PFSK-1 (cell line): Measurements from ENCODE around the gene LZIC.

Source experiments
- FOXP2 ChIP-seq: optimal IDR thresholded peaks from 2 replicates; pipeline ENCODE3; 2011; ENCODE audit warnings: borderline replicate concordance, control low read depth, inconsistent platforms; ENCODE audit not compliant: insufficient read depth; ENCODE audit errors: extremely low read length, extremely low read depth
- POLR2AphosphoS5 ChIP-seq: IDR thresholded peaks from 2 replicates; pipeline ENCODE4 v1.6.1; 2012; ENCODE audit warnings: low read depth, mild to moderate bottlenecking, control low read depth, low read length, moderate library complexity
- SIN3A ChIP-seq: IDR thresholded peaks from 2 replicates; pipeline ENCODE4 v1.6.1; 2012; ENCODE audit warnings: mild to moderate bottlenecking, low read length, moderate library complexity, borderline replicate concordance; ENCODE audit not compliant: insufficient read depth
- TAF1 ChIP-seq: IDR thresholded peaks from 2 replicates; pipeline ENCODE4 v1.6.1; 2012; ENCODE audit warnings: low read length, control low read depth, borderline replicate concordance; ENCODE audit not compliant: insufficient read depth
- TF ChIP-seq, protein P1 (sequence below), 2 experiments: IDR thresholded peaks; 2 replicates each; pipeline versions ENCODE4 v1.6.1 to v1.8.0; 2011 to 2012; ENCODE audit warnings: low read depth in 2 of 2, low read length in 2 of 2, control low read depth in 1 of 2, inconsistent platforms in 1 of 2, mild to moderate bottlenecking in 1 of 2, moderate library complexity in 1 of 2; ENCODE audit not compliant: insufficient read depth in 1 of 2

LZIC gene

GRCh38 chr1:9886092-9886742 is 57.0 kb downstream of the LZIC start:
- TF ChIP-seq TAF1 (no peak), POLR2AphosphoS5 (no peak), FOXP2 (no peak), SIN3A (no peak)
- TF ChIP-seq, protein P1, sequence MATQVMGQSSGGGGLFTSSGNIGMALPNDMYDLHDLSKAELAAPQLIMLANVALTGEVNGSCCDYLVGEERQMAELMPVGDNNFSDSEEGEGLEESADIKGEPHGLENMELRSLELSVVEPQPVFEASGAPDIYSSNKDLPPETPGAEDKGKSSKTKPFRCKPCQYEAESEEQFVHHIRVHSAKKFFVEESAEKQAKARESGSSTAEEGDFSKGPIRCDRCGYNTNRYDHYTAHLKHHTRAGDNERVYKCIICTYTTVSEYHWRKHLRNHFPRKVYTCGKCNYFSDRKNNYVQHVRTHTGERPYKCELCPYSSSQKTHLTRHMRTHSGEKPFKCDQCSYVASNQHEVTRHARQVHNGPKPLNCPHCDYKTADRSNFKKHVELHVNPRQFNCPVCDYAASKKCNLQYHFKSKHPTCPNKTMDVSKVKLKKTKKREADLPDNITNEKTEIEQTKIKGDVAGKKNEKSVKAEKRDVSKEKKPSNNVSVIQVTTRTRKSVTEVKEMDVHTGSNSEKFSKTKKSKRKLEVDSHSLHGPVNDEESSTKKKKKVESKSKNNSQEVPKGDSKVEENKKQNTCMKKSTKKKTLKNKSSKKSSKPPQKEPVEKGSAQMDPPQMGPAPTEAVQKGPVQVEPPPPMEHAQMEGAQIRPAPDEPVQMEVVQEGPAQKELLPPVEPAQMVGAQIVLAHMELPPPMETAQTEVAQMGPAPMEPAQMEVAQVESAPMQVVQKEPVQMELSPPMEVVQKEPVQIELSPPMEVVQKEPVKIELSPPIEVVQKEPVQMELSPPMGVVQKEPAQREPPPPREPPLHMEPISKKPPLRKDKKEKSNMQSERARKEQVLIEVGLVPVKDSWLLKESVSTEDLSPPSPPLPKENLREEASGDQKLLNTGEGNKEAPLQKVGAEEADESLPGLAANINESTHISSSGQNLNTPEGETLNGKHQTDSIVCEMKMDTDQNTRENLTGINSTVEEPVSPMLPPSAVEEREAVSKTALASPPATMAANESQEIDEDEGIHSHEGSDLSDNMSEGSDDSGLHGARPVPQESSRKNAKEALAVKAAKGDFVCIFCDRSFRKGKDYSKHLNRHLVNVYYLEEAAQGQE (IDR thresholded peaks at IDR 0.05; ENCODE audit: insufficient read depth in 1 of 2, low read depth in 2 of 2, low read length in 2 of 2), result no peak

DNA sequence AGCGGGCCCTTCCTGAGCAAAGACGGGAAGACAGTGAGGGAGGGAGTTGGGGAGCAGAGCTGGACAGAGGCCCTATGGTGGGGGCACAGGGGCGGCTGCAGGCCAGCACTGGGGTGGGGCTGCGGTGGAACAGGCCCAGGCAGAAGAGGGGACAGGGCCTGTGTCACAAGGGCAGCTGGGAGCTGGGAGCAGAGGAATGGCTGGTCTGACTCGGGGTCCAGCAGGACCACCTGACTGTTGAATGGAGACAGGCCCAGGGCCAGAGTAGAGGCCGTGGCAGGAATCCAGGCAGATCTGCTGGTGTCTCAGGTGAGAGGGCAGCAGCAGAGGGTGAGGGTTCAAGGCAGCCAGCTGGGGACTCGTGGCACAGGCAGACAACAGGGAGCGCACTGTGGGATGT is 58.4 kb downstream of the LZIC start:
- TF ChIP-seq, protein P1 (IDR thresholded peaks at IDR 0.05; ENCODE audit: insufficient read depth in 1 of 2, low read depth in 2 of 2, low read length in 2 of 2), result no peak
- no peak for TF ChIP-seq FOXP2
- TF ChIP-seq POLR2AphosphoS5, result no peak

DNA sequence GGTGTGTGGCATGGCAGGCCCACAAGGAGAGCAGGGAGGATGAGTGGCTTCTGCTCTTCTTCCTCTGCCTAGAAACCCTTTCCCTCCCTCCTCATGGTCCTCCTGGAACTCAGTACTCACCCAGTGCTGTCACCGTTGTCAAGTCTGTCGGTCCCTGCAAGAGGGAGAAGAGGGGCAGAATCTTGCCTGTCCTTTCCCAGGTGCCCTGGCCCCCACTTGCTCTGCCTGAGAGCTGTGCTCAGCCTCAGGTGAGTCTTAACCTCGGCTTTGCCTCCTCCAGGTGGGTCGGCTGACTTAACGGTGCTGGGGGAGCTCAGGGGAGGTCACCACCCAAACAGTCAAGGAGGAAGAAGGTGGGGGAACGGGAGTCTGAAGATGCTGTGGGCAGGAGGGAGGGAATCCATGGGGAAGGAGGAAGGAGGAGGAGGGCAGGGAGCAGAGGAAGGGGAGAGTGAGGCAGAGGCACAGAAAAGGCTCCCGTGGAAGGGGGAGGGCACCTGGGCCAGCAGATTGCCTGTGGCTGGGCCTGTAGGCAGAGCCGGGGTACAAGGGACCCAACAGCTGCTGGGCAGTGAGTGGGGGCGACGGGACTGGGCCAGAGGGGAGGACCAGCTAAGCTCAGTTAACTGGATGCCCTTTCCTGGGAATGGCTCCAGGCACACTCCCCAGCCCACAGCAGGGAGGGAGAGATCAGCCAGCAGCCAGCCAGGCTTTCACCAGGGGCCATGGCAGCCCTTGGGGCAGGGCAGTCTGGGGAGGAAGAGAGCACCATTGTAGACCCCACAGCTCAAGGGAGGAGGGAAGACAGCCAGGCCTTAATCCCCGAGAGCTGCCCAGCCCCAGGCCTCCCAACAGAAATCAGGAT is 59.4 kb downstream of the LZIC start:
- no peak for TF ChIP-seq POLR2AphosphoS5
- TF ChIP-seq TAF1, result no peak
- TF ChIP-seq FOXP2, result no peak
- TF ChIP-seq, protein P1 (IDR thresholded peaks at IDR 0.05; ENCODE audit: insufficient read depth in 1 of 2, low read depth in 2 of 2, low read length in 2 of 2), result no peak
- TF ChIP-seq SIN3A, result no peak

- TF ChIP-seq TAF1, result no peak
- no peak for TF ChIP-seq POLR2AphosphoS5
- no peak for TF ChIP-seq FOXP2
Observed at GRCh38 chr1:9882945-9883303, 60.3 kb downstream of the LZIC start.

- TF ChIP-seq, protein P1 (IDR thresholded peaks at IDR 0.05; ENCODE audit: insufficient read depth in 1 of 2, low read depth in 2 of 2, low read length in 2 of 2), result no peak
- TF ChIP-seq TAF1 (no peak), SIN3A (no peak), POLR2AphosphoS5 (no peak), FOXP2 (no peak)
Observed at GRCh38 chr1:9882296-9882944, 60.8 kb downstream of the LZIC start.
